ENCODE measurements around the gene PUS7L.

DNA sequence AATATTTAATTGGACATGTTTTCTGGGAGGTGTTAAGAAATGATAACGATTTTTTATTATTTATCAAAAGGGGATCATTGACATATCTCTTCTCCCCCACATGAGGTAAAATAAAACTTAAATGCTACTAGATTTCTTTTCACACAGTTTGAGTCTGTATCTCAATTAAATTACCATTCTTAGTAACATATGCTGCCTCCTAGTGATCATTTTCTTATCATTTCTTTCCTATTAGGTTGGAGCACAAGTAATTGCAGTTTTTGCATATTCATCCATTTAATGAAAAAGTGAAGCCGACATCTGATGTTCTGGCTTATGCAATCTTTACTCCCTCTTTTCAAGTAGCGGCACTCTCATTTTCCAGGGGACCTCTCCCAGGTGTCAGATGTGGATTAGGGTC lies 24.9 kb downstream of the PUS7L start:
- TF ChIP-seq POLR2A (IDR thresholded peaks at IDR 0.05), result no peak
- TF ChIP-seq, protein P1, sequence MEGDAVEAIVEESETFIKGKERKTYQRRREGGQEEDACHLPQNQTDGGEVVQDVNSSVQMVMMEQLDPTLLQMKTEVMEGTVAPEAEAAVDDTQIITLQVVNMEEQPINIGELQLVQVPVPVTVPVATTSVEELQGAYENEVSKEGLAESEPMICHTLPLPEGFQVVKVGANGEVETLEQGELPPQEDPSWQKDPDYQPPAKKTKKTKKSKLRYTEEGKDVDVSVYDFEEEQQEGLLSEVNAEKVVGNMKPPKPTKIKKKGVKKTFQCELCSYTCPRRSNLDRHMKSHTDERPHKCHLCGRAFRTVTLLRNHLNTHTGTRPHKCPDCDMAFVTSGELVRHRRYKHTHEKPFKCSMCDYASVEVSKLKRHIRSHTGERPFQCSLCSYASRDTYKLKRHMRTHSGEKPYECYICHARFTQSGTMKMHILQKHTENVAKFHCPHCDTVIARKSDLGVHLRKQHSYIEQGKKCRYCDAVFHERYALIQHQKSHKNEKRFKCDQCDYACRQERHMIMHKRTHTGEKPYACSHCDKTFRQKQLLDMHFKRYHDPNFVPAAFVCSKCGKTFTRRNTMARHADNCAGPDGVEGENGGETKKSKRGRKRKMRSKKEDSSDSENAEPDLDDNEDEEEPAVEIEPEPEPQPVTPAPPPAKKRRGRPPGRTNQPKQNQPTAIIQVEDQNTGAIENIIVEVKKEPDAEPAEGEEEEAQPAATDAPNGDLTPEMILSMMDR (IDR thresholded peaks at IDR 0.05), result no peak
